Measurements from ENCODE around the gene HTRA1. TPM values are rescaled to one million over a fixed set of nuclear protein-coding genes. Genes with fewer than 3 reads are reported as not detected.

The HTRA1 gene
- total and polyA plus RNA-seq, 9 of the 15 experiments (the other 6 are each of a cell fraction or from before 2014, with no cell fraction given) = 0.06 to 0.16 (median 0.13) TPM; not detected in 5

GRCh38 chr10:122424059-122424458 is 37.3 kb upstream of the HTRA1 start:
- Histone ChIP-seq H3K4me1 (replicated peaks in 1 of 2; ENCODE audit: control insufficient read depth in 2 of 2, insufficient read depth in 2 of 2, low read length in 2 of 2) (no peaks in the 10 kb centered on the region), H3K79me2 (ENCODE audit: control insufficient read depth, insufficient read depth, low read length) (no peaks in the 10 kb centered on the region), H3K36me3 (ENCODE audit: control insufficient read depth, insufficient read depth, low read length) (no peaks in the 10 kb centered on the region), H3K27ac (ENCODE audit: extremely low read depth, low read depth, low read length) (no peak overlapping the region), H3K27me3 (ENCODE audit: control insufficient read depth in 2 of 2, insufficient read depth in 2 of 2, low read length in 2 of 2) (no peaks in the 10 kb centered on the region), H2AFZ (ENCODE audit: low read depth, low read length) (no peak overlapping the region), H3K4me2 (ENCODE audit: insufficient read depth, low read length) (no peak overlapping the region), H4K20me1 (replicated peaks; ENCODE audit: control insufficient read depth, insufficient read depth, low read length) (no peaks in the 10 kb centered on the region), H3K9ac (ENCODE audit: insufficient read depth in 1 of 2, low read depth in 2 of 2, low read length in 2 of 2) (no peak overlapping the region), H3K4me3 (no peak overlapping the region), H3K9me3 (replicated peaks; ENCODE audit: control insufficient read depth, insufficient read depth, low read depth, low read length) (no peaks in the 10 kb centered on the region), H3K9me1 (ENCODE audit: control insufficient read depth, insufficient read depth, low read length) (no peaks in the 10 kb centered on the region)
- 17% methylated on average over 2 of the region's 2 CpGs for WGBS (ENCODE audit: insufficient coverage, low coverage, missing lambda C conversion rate)
- ChIA-PET POLR2A (interaction anchor here (0.6 kb wide), 1 partner anchor 63 kb away, joined by 3 read pairs; no protein-coding TSS in a partner anchor), CTCF (ENCODE audit: low intra/inter-chr PET ratio) (no interaction called here)
- no peak for ATAC-seq
- TF ChIP-seq ZNF511 (CRISPR knock-in tag; IDR thresholded peaks at IDR 0.05) = no peak
- no peak for TF ChIP-seq POLR2A (conservative IDR thresholded peaks at IDR 0.05)
- no peak for TF ChIP-seq TBP (optimal IDR thresholded peaks at IDR 0.05; ENCODE audit: low read depth, low read length)
- no peak for TF ChIP-seq ZNF121 (CRISPR knock-in tag; conservative IDR thresholded peaks at IDR 0.05)
- TF ChIP-seq MTF1 (CRISPR knock-in tag; IDR thresholded peaks at IDR 0.05; ENCODE audit: borderline replicate concordance) = no peak
- no peak for TF ChIP-seq MCM5 (IDR thresholded peaks at IDR 0.05; ENCODE audit: low read depth)
- no peak for TF ChIP-seq CLOCK (CRISPR knock-in tag; IDR thresholded peaks at IDR 0.05; ENCODE audit: borderline replicate concordance)
- no TSS peak for BruUV-seq (replicated peaks)
- no peak for DNase-seq (ENCODE audit: extremely low read depth in 1 of 4, low spot score in 3 of 4)
- FAIRE-seq = no peak
- in situ Hi-C loops (cut with MboI) = no loop called here
- intact Hi-C loops (cut with micrococcal nuclease) = no loop called here

All from K562 (cell line).